A673 (cell line): ENCODE data around the gene NXNL1. TPM values are rescaled to one million over a fixed set of nuclear protein-coding genes. Genes with fewer than 3 reads are reported as not detected.

Source experiments
- BruUV-seq: library from RNA; stranded (reverse); fragments of 400-500 nt; replicated peaks from 2 replicates; lab custom pipeline; 2021; lab: Mats Ljungman, UMichigan
- CTCF ChIA-PET: fragments of 300-600 bp; sonication (Branson Sonifier 250); formaldehyde crosslinking; loops from one replicate; lab custom pipeline; 2022; ENCODE audit warnings: antibody characterized with exemption; lab: Charles Lee
- POLR2A ChIA-PET: fragments of 300-600 bp; sonication (Branson Sonifier 250); formaldehyde crosslinking; loops from one replicate; lab custom pipeline; 2022; ENCODE audit warnings: antibody characterized with exemption; ENCODE audit not compliant: low non-redundant PET; lab: Charles Lee
- DNase-seq: peaks from one replicate; pipeline ENCODE4 v3.0.0-alpha.2; 2015; ENCODE audit warnings: low spot score
- H3K27ac ChIP-seq: fragments of 200-600 bp; sonication (generic); 2 replicates; pipeline ENCODE4 v1.5.1; 2016; ENCODE audit warnings: mixed run types, low read depth, mild to moderate bottlenecking, mixed read lengths, antibody characterized with exemption, low read length; ENCODE audit not compliant: poor library complexity, severe bottlenecking
- H3K27me3 ChIP-seq: fragments of 200-600 bp; sonication (generic); replicated peaks from 2 replicates; pipeline ENCODE4 v1.6.1; 2017; ENCODE audit warnings: mixed run types, low read depth, mild to moderate bottlenecking, mixed read lengths, antibody characterized with exemption, low read length; ENCODE audit not compliant: insufficient read depth, poor library complexity
- H3K36me3 ChIP-seq: fragments of 200-600 bp; sonication (generic); 2 replicates; pipeline ENCODE4 v1.6.1; 2016; ENCODE audit warnings: mixed run types, mild to moderate bottlenecking, mixed read lengths, antibody characterized with exemption, low read length; ENCODE audit not compliant: insufficient read depth, poor library complexity, severe bottlenecking
- H3K4me1 ChIP-seq: fragments of 200-600 bp; sonication (generic); 2 replicates; pipeline ENCODE4 v1.6.1; 2017; ENCODE audit warnings: mixed run types, mild to moderate bottlenecking, mixed read lengths, antibody characterized with exemption, low read length; ENCODE audit not compliant: insufficient read depth, poor library complexity, severe bottlenecking
- H3K4me3 ChIP-seq: fragments of 200-600 bp; sonication (generic); 2 replicates; pipeline ENCODE4 v1.5.1; 2016; ENCODE audit warnings: low read depth, mixed run types, mild to moderate bottlenecking, mixed read lengths, low read length; ENCODE audit not compliant: poor library complexity, severe bottlenecking
- H3K9me3 ChIP-seq: fragments of 200-600 bp; sonication (generic); 2 replicates; pipeline ENCODE4 v1.6.1; 2016; ENCODE audit warnings: mixed run types, low read depth, mild to moderate bottlenecking, mixed read lengths, antibody characterized with exemption, low read length; ENCODE audit not compliant: poor library complexity, severe bottlenecking
- CTCF ChIP-seq: fragments of 300-800, 200-600 bp; sonication (generic); conservative IDR thresholded peaks from 2 replicates; pipeline ENCODE4 v1.5.1; 2017; ENCODE audit warnings: low read depth, mild to moderate bottlenecking, antibody characterized with exemption, low read length, moderate library complexity, mixed read lengths
- EZH2 ChIP-seq: fragments of 200-600 bp; sonication (generic); IDR thresholded peaks from 2 replicates; pipeline ENCODE4 v1.6.1; 2017; ENCODE audit warnings: borderline replicate concordance, low read depth, mild to moderate bottlenecking, mixed read lengths, antibody characterized with exemption, low read length; ENCODE audit not compliant: poor library complexity, severe bottlenecking
- intact Hi-C: fragments of 100-400 bp; cut with micrococcal nuclease; formaldehyde crosslinking; loops from one replicate; pipeline ENCODE4 v1.10.0; 2022; ENCODE audit not compliant: unreplicated experiment
- total RNA-seq: library from RNA; stranded (reverse); gene quantifications from 2 replicates; pipeline ENCODE4 v1.2.3, GENCODE V29; 2021

NXNL1 gene
- total RNA-seq, 1 experiment from 2014 or later: not detected

- TF ChIP-seq CTCF (peak; percentile 63), EZH2 (no peak)
- Histone ChIP-seq H3K9me3 (no peaks in the 10 kb centered on the region), H3K4me1 (peaks cover 5% of the 10 kb centered on the region), H3K4me3 (peak within 1 kb of the TSS; percentile 50), H3K36me3 (no peaks in the 10 kb centered on the region), H3K27me3 (peaks cover 18% of the 10 kb centered on the region), H3K27ac (no peak within 1 kb of the TSS)
- POLR2A ChIA-PET: interaction anchor here (0.6 to 0.7 kb wide), 2 partner anchors 103 to 1006 kb away, joined by 6 to 8 read pairs; no protein-coding TSS in a partner anchor
- peak; percentile 60 for DNase-seq
- CTCF ChIA-PET: interaction anchor here (1.0 kb wide), 1 partner anchor 1006 kb away, joined by 3 read pairs; no protein-coding TSS in a partner anchor
- no TSS peak for BruUV-seq
- intact Hi-C loops: no loop called here
Observed at GRCh38 chr19:17448131-17448967, 12.4 kb downstream of the NXNL1 start, which contains the start of gene TMEM221. Gene TMEM221 (minus strand): TSS chr19:17448668. CDS start chr19:17448462, 206 bp downstream.

- Histone ChIP-seq H3K9me3 (no peaks in the 10 kb centered on the region), H3K4me1 (peaks cover 5% of the 10 kb centered on the region), H3K27ac (no peak overlapping the region), H3K4me3 (peak overlapping the region; percentile 50), H3K36me3 (no peaks in the 10 kb centered on the region), H3K27me3 (peaks cover 18% of the 10 kb centered on the region)
- intact Hi-C loops: no loop called here
- ChIA-PET CTCF (interaction anchor here (1.0 kb wide), 1 partner anchor 1005 kb away, joined by 3 read pairs; no protein-coding TSS in a partner anchor), POLR2A (no interaction called here)
- no peak for DNase-seq
- no peak for TF ChIP-seq CTCF
- no peak for TF ChIP-seq EZH2
- no TSS peak for BruUV-seq
Observed at GRCh38 chr19:17447704-17448130, 13.0 kb downstream of the NXNL1 start.

- POLR2A ChIA-PET: no interaction called here
- H3K4me1 ChIP-seq: peaks cover 5% of the 10 kb centered on the region
- intact Hi-C loops: no loop called here
- no peaks in the 10 kb centered on the region for H3K36me3 ChIP-seq
- peaks cover 18% of the 10 kb centered on the region for H3K27me3 ChIP-seq
- BruUV-seq: no TSS peak
- H3K27ac ChIP-seq: no peak overlapping the region
- no peaks in the 10 kb centered on the region for H3K9me3 ChIP-seq
- TF ChIP-seq EZH2 (no peak), CTCF (no peak)
- H3K4me3 ChIP-seq: no peak overlapping the region
- no peak for DNase-seq
- CTCF ChIA-PET: interaction anchor here (0.6 kb wide), 1 partner anchor 331 kb away, joined by 9 read pairs; no protein-coding TSS in a partner anchor
Observed at GRCh38 chr19:17445526-17446165, 15.1 kb downstream of the NXNL1 start.
